ENCODE data around the gene BICC1. TPM values are rescaled to one million over a fixed set of nuclear protein-coding genes. Genes with fewer than 3 reads are reported as not detected.

The BICC1 gene
- total and polyA plus RNA-seq, 2 of the 8 experiments (the other 6 are each of a cell fraction or from before 2014, with no cell fraction given) = 0.20 to 0.73 TPM

DNA sequence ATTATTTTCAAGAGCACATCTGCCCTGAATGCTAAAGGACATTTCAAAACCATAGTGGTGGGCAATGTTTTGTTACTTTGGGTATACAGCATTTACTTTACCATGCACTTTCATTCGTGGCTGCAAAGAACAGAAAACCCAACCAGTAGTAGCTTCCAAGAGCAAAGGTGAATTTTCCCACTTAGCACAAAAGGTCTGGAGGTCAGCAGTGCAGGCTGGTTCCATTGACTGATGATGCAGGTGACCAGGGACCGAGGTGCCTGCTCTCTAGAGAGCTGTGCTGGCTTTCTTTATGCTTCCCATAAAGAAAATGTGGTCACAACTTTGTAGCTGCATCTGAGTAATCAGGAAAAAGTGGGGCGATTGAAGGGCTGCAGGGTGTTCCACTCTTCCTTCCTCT, 240.0 kb downstream of the BICC1 start (continued):
- TF ChIP-seq RFX5 (IDR thresholded peaks at IDR 0.05; ENCODE audit: borderline replicate concordance, low read depth, low read length) (no peak), SAP30 (IDR thresholded peaks at IDR 0.05; ENCODE audit: insufficient read depth, insufficient replicate concordance, low read length) (no peak), CTBP2 (IDR thresholded peaks at IDR 0.05; ENCODE audit: borderline replicate concordance, insufficient read depth, insufficient read length, low read length) (no peak), RNF2 (IDR thresholded peaks at IDR 0.05; ENCODE audit: borderline replicate concordance, low read depth, low read length, missing control alignments, poor library complexity, severe bottlenecking) (no peak)
